Thyroid gland (tissue), 4 donors: ENCODE results near the gene ARHGAP30. TPM values are rescaled to one million over a fixed set of nuclear protein-coding genes. Genes with fewer than 3 reads are reported as not detected.

Experiments
- DNase-seq, 2 donors: peaks; one replicate each; pipeline ENCODE4 v3.0.0-alpha.2; 2019
- H3K27ac ChIP-seq, 3 donors: fragments of 200-600 bp; sonication (generic); 1 replicate in 2 of 3; 2 replicates in 1 of 3; pipeline ENCODE4 v1.5.1; 2016 to 2019; ENCODE audit warnings: mild to moderate bottlenecking in 1 of 3, moderate library complexity in 1 of 3
- H3K27me3 ChIP-seq: fragments of 200-600 bp; sonication (generic); one replicate; pipeline ENCODE4 v1.5.1; 2019
- H3K36me3 ChIP-seq, 2 donors: fragments of 200-600 bp; sonication (generic); one replicate each; pipeline ENCODE4 v1.5.1; 2016 to 2019
- H3K4me1 ChIP-seq, 2 donors: fragments of 200-600 bp; sonication (generic); one replicate each; pipeline ENCODE4 v1.5.1; 2017 to 2019
- H3K4me3 ChIP-seq, 3 donors: fragments of 200-600 bp; sonication (generic); replicated peaks in 1 of 3; 1 replicate in 2 of 3; 2 replicates in 1 of 3; pipeline ENCODE4 v1.5.1; 2016; ENCODE audit warnings: mild to moderate bottlenecking in 1 of 3
- H3K9me3 ChIP-seq: fragments of 200-600 bp; sonication (generic); one replicate; pipeline ENCODE4 v1.5.1; 2017
- CTCF ChIP-seq, 6 experiments: fragments of 200-600 bp in 3 of 6; fragments of 450-650 bp in 3 of 6; sonication (generic) in 3 of 6; IDR thresholded peaks; one replicate each; pipeline ENCODE4 v1.5.1; 2016 to 2019; ENCODE audit warnings: antibody characterized with exemption in 6 of 6, mild to moderate bottlenecking in 2 of 6, inconsistent platforms in 1 of 6, moderate library complexity in 1 of 6
- POLR2A ChIP-seq, 2 donors: fragments of 450-650 bp; IDR thresholded peaks; one replicate each; pipeline ENCODE4 v1.6.1; 2017; ENCODE audit warnings: antibody characterized with exemption in 2 of 2, mild to moderate bottlenecking in 2 of 2, moderate library complexity in 1 of 2
- WGBS, 2 donors: methylation state at CpG; one replicate each; pipeline ENCODE4 v1.1.5; 2017; 5-methylcytosine and 5-hydroxymethylcytosine counted together
- intact Hi-C: fragments of 100-400 bp; cut with DNase I; formaldehyde crosslinking; loops from one replicate; pipeline ENCODE4 v1.15.1; 2023
- total RNA-seq, 4 donors: library from RNA; depleted of rRNA; stranded (reverse); fragments of >200 nt; gene quantifications; one replicate each; pipeline ENCODE4 v1.2.3, GENCODE V29; 2016

Gene ARHGAP30
- total RNA-seq, 4 donors from 2014 or later: 1.4 to 3.5 (median 2.9) TPM

GRCh38 chr1:161095230-161095629 is 25.5 kb upstream of the ARHGAP30 start:
- peaks cover 7 to 8% of the 10 kb centered on the region in 2 donors for H3K4me1 ChIP-seq

GRCh38 chr1:161094481-161094880 is 24.8 kb upstream of the ARHGAP30 start:
- Histone ChIP-seq H3K36me3 (no peaks in the 10 kb centered on the region), H3K27ac (no peak overlapping the region), H3K9me3 (no peaks in the 10 kb centered on the region), H3K27me3 (no peaks in the 10 kb centered on the region), H3K4me3 (no peak overlapping the region), H3K4me1 (peaks cover 8 to 10% of the 10 kb centered on the region in 2 donors)
- intact Hi-C loops: loop anchor here (10.0 kb wide), 2 partner anchors 50 to 260 kb away; partner anchors contain the start of gene USF1
- DNase-seq: no peak
- 90 to 94% methylated on average over 14 of the region's 14 CpGs for WGBS, 2 donors
- no peak for TF ChIP-seq CTCF (IDR thresholded peaks at IDR 0.05)
- TF ChIP-seq POLR2A (IDR thresholded peaks at IDR 0.05): no peak

More at GRCh38 chr1:161095230-161095629, 25.5 kb upstream of the ARHGAP30 start:
- Histone ChIP-seq H3K36me3 (no peaks in the 10 kb centered on the region), H3K9me3 (no peaks in the 10 kb centered on the region), H3K27me3 (no peaks in the 10 kb centered on the region), H3K27ac (no peak overlapping the region), H3K4me3 (no peak overlapping the region)
- no peak for TF ChIP-seq POLR2A (IDR thresholded peaks at IDR 0.05)
- TF ChIP-seq CTCF (IDR thresholded peaks at IDR 0.05): no peak
- intact Hi-C loops: loop anchor here (5.0 to 10.0 kb wide), 3 partner anchors 50 to 260 kb away; partner anchors contain the start of gene USF1
- WGBS, 2 donors: 92 to 93% methylated on average over 6 of the region's 6 CpGs
- no peak for DNase-seq

- intact Hi-C loops: loop anchor here (10.0 kb wide), 2 partner anchors 48 to 258 kb away; partner anchors contain the start of gene USF1
- Histone ChIP-seq H3K27me3 (no peaks in the 10 kb centered on the region), H3K4me1 (peaks cover 4 to 8% of the 10 kb centered on the region in 2 donors), H3K9me3 (no peaks in the 10 kb centered on the region), H3K36me3 (no peaks in the 10 kb centered on the region), H3K4me3 (no peak overlapping the region), H3K27ac (no peak overlapping the region)
- DNase-seq: no peak
- 62 to 64% methylated on average over 3 of the region's 3 CpGs for WGBS, 2 donors
- TF ChIP-seq POLR2A (IDR thresholded peaks at IDR 0.05): no peak
- no peak for TF ChIP-seq CTCF (IDR thresholded peaks at IDR 0.05)
These were observed 22.9 kb upstream of the ARHGAP30 start for GRCh38 chr1:161092621-161093028.

GRCh38 chr1:161091796-161092507 is 22.3 kb upstream of the ARHGAP30 start:
- DNase-seq: no peak
- H3K4me1 ChIP-seq: peaks cover 4 to 8% of the 10 kb centered on the region in 2 donors
- no peaks in the 10 kb centered on the region for H3K27me3 ChIP-seq
- intact Hi-C loops: loop anchor here (10.0 kb wide), 2 partner anchors 47 to 257 kb away; partner anchors contain the start of gene USF1
- WGBS, 2 donors: 90 to 92% methylated on average over 7 of the region's 7 CpGs
- H3K36me3 ChIP-seq: no peaks in the 10 kb centered on the region
- H3K27ac ChIP-seq: no peak overlapping the region
- no peaks in the 10 kb centered on the region for H3K9me3 ChIP-seq
- TF ChIP-seq POLR2A (IDR thresholded peaks at IDR 0.05): no peak
- TF ChIP-seq CTCF (IDR thresholded peaks at IDR 0.05): no peak
- H3K4me3 ChIP-seq: no peak overlapping the region

GRCh38 chr1:161091093-161091492 is 21.4 kb upstream of the ARHGAP30 start:
- intact Hi-C loops: loop anchor here (10.0 kb wide), 2 partner anchors 46 to 256 kb away; partner anchors contain the start of gene USF1
- WGBS, 2 donors: 85 to 86% methylated on average over 5 of the region's 5 CpGs
- Histone ChIP-seq H3K4me3 (no peak overlapping the region), H3K27ac (no peak overlapping the region), H3K36me3 (no peaks in the 10 kb centered on the region), H3K27me3 (no peaks in the 10 kb centered on the region), H3K4me1 (peaks cover 4 to 8% of the 10 kb centered on the region in 2 donors), H3K9me3 (no peaks in the 10 kb centered on the region)
- DNase-seq: no peak
- no peak for TF ChIP-seq CTCF (IDR thresholded peaks at IDR 0.05)
- TF ChIP-seq POLR2A (IDR thresholded peaks at IDR 0.05): no peak
